ENCODE data around the gene RSU1.

The RSU1 gene

GRCh38 chr10:16602104-16602775, 215.0 kb downstream of the RSU1 start:
- no peak for DNase-seq (ENCODE audit: low spot score)

GRCh38 chr10:16599662-16600061, 217.6 kb downstream of the RSU1 start:
- no peak for DNase-seq (ENCODE audit: low spot score)

GRCh38 chr10:16597656-16598055, 219.6 kb downstream of the RSU1 start:
- DNase-seq (ENCODE audit: low spot score) = no peak

GRCh38 chr10:16592378-16592777, 224.8 kb downstream of the RSU1 start:
- DNase-seq (ENCODE audit: low spot score) = no peak

- no peak for DNase-seq (ENCODE audit: low spot score)
These were observed 230.7 kb downstream of the RSU1 start for GRCh38 chr10:16586358-16587138.

GRCh38 chr10:16585103-16585502, 232.1 kb downstream of the RSU1 start:
- DNase-seq (ENCODE audit: low spot score) = no peak

GRCh38 chr10:16583382-16583781, 233.8 kb downstream of the RSU1 start:
- no peak for DNase-seq (ENCODE audit: low spot score)

- DNase-seq (ENCODE audit: low spot score) = no peak
These were observed 236.0 kb downstream of the RSU1 start for GRCh38 chr10:16581202-16581601.

GRCh38 chr10:16570731-16571130, 246.5 kb downstream of the RSU1 start:
- DNase-seq (ENCODE audit: low spot score) = no peak

- no peak for DNase-seq (ENCODE audit: low spot score)
These were observed 250.9 kb downstream of the RSU1 start for GRCh38 chr10:16566202-16566805.

GRCh38 chr10:16565604-16566003, 251.6 kb downstream of the RSU1 start:
- no peak for DNase-seq (ENCODE audit: low spot score)

- no peak for DNase-seq (ENCODE audit: low spot score)
These were observed 254.3 kb downstream of the RSU1 start for GRCh38 chr10:16562891-16563290.

- no peak for DNase-seq (ENCODE audit: low spot score)
These were observed 257.9 kb downstream of the RSU1 start for GRCh38 chr10:16559236-16559773.

GRCh38 chr10:16547973-16548372, 269.3 kb downstream of the RSU1 start:
- no peak for DNase-seq (ENCODE audit: low spot score)

- peak; percentile 48 for DNase-seq (ENCODE audit: low spot score)
These were observed 272.0 kb downstream of the RSU1 start for GRCh38 chr10:16545116-16545736.

GRCh38 chr10:16544591-16544990, 272.6 kb downstream of the RSU1 start:
- DNase-seq (ENCODE audit: low spot score) = no peak

GRCh38 chr10:16544099-16544498, 273.1 kb downstream of the RSU1 start:
- DNase-seq (ENCODE audit: low spot score) = no peak

All from AG08396 (cell line).